ENCODE data around the gene BLOC1S1.
A peak's percentile ranks its signal among the peaks of the same experiment; 100 is the strongest.

The BLOC1S1 gene

GRCh38 chr12:55712700-55713415, 3.0 kb upstream of the BLOC1S1 start:
- no peak for DNase-seq

GRCh38 chr12:55713721-55714120, 2.1 kb upstream of the BLOC1S1 start:
- no peak for DNase-seq

- no peak for DNase-seq
These were observed 579 bp upstream of the BLOC1S1 start for GRCh38 chr12:55715169-55715764.

- no peak for DNase-seq
These were observed 724 bp downstream of the BLOC1S1 start for GRCh38 chr12:55716582-55716957.

GRCh38 chr12:55717011-55718007, 1.5 kb downstream of the BLOC1S1 start:
- no peak for DNase-seq

- no peak for DNase-seq
These were observed 2.2 kb downstream of the BLOC1S1 start for GRCh38 chr12:55718015-55718414.

GRCh38 chr12:55718624-55719275, 2.9 kb downstream of the BLOC1S1 start:
- DNase-seq = no peak

- DNase-seq = no peak
These were observed 3.5 kb downstream of the BLOC1S1 start for GRCh38 chr12:55719371-55719770.

- DNase-seq = no peak
These were observed 4.3 kb downstream of the BLOC1S1 start, which contains the start of gene RDH5 for GRCh38 chr12:55720071-55720564. RDH5 (plus strand) TSS chr12:55720393; CDS start chr12:55721185, 792 bp downstream.

GRCh38 chr12:55720894-55721444, 5.1 kb downstream of the BLOC1S1 start:
- peak; percentile 6 for DNase-seq

- DNase-seq = no peak
These were observed 5.9 kb downstream of the BLOC1S1 start for GRCh38 chr12:55721601-55722213.

- no peak for DNase-seq
These were observed 7.1 kb downstream of the BLOC1S1 start for GRCh38 chr12:55722948-55723347.

GRCh38 chr12:55723516-55724225, 7.8 kb downstream of the BLOC1S1 start:
- no peak for DNase-seq

- DNase-seq = peak; percentile 67
These were observed 8.5 kb downstream of the BLOC1S1 start for GRCh38 chr12:55724226-55724939.

- DNase-seq = no peak
These were observed 9.1 kb downstream of the BLOC1S1 start for GRCh38 chr12:55724940-55725309.

GRCh38 chr12:55725556-55725955, 9.7 kb downstream of the BLOC1S1 start:
- no peak for DNase-seq

GRCh38 chr12:55726971-55727370, 11.1 kb downstream of the BLOC1S1 start:
- no peak for DNase-seq

GRCh38 chr12:55727643-55728185, 11.9 kb downstream of the BLOC1S1 start:
- no peak for DNase-seq

- DNase-seq = no peak
These were observed 12.5 kb downstream of the BLOC1S1 start for GRCh38 chr12:55728186-55728938.

All from CD4-positive, alpha-beta T cell treated with Interferon gamma for 1 hour (primary cell).